Fibroblast of mammary gland (primary cell): ENCODE results near the gene MYO1D.

ENCODE experiments used
- DNase-seq: peaks from one replicate; pipeline ENCODE4 v3.0.0-alpha.2; 2010; ENCODE audit warnings: low read depth
- H3K4me3 ChIP-seq: 2 replicates; pipeline ENCODE4 v1.5.1; 2011; ENCODE audit warnings: low read depth, mild to moderate bottlenecking, low read length, moderate library complexity; ENCODE audit not compliant: control insufficient read depth
- TF ChIP-seq, protein P1 (sequence below): conservative IDR thresholded peaks from 2 replicates; pipeline ENCODE4 v1.5.1; 2011; ENCODE audit warnings: low read depth, low read length, inconsistent platforms; ENCODE audit not compliant: control insufficient read depth, insufficient read depth

Gene MYO1D

DNA sequence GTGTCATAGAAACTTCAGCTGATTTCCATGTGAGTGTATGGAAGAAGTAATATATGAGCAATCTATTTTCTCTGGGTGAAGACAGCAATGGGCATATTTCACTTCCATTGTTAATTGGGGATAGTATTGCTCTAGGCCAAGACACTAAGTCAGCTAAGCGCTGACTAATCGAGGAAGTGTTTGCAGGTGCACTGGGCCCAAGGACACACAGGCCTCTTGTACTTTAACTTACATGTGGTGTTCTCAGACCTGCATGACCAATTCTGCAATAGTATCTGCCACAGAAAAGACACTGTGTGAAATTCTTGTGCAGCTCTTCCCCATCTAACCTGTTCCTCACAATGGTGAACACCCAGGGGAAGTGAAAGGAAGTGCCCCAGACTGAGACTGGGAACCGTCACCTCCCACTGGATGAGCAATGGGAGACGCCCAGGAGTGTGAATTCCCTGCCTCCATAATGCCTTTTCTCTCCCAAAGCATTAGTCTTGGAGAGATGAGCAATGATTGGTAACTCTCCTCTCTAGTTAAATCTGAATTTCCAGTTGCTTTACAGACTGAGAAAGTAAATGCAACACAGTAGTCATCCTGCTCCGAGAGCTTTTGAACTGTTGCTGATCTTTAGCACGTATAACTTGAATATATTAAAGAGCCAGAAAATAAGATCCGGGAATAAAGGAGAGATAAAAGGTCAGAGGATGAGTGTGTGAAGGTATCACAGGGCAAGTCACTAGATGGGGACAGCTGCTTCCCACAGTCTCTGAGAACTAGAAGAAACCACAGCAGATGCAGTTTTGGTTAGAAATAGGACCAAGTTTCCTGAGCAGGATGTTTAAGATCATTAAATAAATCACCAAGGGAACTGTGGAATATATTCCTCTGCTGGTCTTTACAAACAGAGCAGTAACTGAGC, 307.5 kb downstream of the MYO1D start:
- TF ChIP-seq, protein P1, sequence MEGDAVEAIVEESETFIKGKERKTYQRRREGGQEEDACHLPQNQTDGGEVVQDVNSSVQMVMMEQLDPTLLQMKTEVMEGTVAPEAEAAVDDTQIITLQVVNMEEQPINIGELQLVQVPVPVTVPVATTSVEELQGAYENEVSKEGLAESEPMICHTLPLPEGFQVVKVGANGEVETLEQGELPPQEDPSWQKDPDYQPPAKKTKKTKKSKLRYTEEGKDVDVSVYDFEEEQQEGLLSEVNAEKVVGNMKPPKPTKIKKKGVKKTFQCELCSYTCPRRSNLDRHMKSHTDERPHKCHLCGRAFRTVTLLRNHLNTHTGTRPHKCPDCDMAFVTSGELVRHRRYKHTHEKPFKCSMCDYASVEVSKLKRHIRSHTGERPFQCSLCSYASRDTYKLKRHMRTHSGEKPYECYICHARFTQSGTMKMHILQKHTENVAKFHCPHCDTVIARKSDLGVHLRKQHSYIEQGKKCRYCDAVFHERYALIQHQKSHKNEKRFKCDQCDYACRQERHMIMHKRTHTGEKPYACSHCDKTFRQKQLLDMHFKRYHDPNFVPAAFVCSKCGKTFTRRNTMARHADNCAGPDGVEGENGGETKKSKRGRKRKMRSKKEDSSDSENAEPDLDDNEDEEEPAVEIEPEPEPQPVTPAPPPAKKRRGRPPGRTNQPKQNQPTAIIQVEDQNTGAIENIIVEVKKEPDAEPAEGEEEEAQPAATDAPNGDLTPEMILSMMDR = no peak
- no peak overlapping the region for H3K4me3 ChIP-seq
- DNase-seq = peak; percentile 41

DNA sequence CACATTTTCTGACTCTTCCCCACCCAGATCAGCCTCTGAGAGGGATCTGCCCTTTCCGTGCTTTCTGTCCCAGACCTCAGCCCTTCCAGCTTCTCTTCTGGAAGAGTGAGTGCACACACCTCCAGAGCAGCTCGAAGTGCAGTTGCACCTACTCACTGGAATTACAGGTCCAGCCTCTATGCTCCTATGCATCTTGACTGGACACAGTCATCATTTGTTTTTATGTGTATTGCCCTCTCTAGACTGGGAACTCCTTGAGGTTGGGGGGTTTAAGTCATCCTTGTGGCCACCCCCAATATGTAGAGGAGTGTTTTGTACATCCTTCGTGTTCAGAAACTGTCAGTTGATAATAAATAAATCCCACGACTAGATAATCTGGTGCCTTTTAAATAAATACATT, 308.2 kb downstream of the MYO1D start:
- DNase-seq = no peak
- TF ChIP-seq, protein P1 = no peak
- no peak overlapping the region for H3K4me3 ChIP-seq

DNA sequence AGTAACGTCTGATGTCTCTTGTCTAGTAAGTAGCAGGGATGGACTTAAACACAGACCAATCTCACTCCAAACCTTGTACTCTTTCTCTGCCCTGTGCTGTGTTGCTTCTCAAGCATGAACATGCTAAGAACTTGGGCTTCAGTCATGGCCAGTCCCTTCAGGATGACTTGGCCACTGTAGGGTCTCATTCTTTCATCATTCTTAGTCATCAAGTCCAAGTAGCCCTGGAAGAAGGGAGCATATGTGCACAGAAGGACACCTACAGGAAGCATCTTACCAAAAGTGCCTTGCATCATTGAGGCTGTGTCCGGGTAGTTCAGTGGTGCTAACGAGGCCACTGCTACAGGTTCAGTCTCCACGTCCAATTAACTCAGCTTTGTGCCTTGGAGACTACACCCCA, 309.4 kb downstream of the MYO1D start:
- peak; percentile 6 for DNase-seq
- TF ChIP-seq, protein P1 = no peak
- H3K4me3 ChIP-seq = no peak overlapping the region

DNA sequence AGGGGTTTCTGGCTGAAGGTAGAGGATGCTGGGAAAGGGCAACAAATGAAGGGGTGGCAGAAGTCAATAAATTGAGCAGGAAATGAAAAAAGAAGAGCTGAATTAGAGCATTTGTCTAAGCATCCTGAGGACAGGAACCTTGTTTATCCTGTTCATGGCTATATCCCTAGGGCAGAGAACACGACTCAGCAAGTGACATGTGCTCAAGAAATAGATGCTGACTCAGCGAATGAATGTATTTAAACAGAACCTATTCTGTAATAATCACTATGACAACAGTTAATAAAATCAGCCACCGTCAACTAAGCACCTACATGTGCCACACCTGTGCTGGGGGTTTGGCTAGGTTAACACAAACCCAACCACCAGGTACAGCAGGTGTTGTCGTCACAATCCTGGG, 309.8 kb downstream of the MYO1D start:
- no peak overlapping the region for H3K4me3 ChIP-seq
- TF ChIP-seq, protein P1 = no peak
- DNase-seq = no peak

DNA sequence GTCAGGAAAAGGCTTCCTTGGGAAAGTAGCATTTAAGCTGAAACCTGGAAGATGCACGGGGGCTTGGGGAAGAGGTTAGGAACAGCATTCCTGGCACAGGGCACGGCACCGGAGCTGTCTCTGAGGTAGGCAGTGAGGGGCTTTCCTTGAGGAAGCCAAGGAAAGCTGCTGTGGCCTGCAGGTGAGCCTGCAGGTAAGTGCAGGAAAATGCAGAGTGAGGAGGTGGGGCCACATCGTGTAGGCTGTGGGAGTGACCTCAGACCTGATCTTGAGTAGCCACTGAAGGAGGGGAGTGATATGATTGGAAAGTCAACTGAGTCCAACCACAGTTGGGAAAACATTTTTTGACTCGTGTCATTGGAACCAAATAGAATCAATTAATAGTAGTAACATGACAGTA, 310.6 kb downstream of the MYO1D start:
- TF ChIP-seq, protein P1 = no peak

DNA sequence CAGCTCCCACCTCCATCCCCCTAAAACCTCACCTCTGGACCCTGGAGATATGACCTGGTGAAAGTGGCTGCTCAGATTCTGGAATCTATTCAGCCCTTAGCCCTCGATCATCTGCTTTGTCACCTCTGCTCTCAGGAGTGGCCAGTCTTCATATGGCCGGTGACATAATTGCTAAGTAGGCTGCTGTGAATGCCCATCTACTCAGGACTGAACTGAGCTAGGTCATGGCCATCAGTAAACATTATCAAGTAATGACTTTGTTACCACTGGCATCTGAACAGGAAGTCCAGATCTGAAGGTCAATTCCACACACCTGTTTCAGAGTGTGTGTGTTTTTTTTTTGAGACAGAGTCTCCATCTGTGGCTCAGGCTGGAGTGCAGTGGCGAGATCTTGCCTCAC, 311.5 kb downstream of the MYO1D start:
- no peak overlapping the region for H3K4me3 ChIP-seq
- no peak for DNase-seq
- TF ChIP-seq, protein P1 = no peak

More for the DNA sequence above, 310.6 kb downstream of the MYO1D start:
- no peak overlapping the region for H3K4me3 ChIP-seq
- no peak for DNase-seq

DNA sequence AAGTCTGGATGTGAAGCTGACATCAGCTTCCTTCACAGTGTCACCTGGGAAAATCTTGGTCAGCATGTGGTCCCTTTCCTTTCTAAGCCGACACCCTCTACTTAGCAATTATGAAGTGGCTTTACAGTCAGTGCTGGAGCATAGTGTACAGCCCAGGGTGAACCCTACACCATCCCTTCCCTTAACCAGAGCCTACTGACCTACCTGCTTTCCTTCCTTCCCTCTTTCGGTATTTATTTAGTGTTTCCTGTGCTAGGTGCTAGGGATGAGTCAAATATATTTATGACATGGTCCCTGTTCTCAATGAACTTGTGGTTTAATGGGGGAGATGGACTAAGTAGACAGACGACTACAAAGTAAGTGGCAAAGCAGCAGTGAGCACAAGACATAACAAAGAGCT, 312.6 kb downstream of the MYO1D start:
- no peak for DNase-seq
- TF ChIP-seq, protein P1 = no peak
- no peak overlapping the region for H3K4me3 ChIP-seq
